ENCODE measurements around the gene PTPN4. TPM values are rescaled to one million over a fixed set of nuclear protein-coding genes. Genes with fewer than 3 reads are reported as not detected.

PTPN4 gene
- total and polyA plus RNA-seq, 9 of the 15 experiments (the other 6 are each of a cell fraction or from before 2014, with no cell fraction given): 5.0 to 32.8 (median 27.3) TPM

- TF ChIP-seq DNMT1 (IDR thresholded peaks at IDR 0.05): no peak
Observed at GRCh38 chr2:119940856-119941255, 181.1 kb downstream of the PTPN4 start (continued).

DNA sequence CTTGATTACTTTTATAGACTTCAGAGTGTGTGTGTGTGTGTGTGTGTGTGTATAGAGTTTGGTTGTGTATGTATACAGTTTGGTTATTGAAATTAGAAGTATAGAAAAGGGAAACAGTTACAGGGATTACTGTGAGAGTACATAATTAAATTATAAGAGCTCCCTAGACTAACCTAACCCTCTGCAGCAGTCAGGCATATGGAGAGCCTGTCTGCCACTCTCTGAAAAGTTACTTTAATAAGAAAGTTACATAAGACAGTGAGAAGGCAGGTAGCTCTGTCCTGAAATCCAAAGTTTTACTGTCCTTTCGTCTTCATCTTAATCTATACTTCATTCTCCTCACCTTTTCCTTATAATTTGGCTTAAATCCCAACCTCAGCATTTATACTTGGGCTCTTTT lies 181.7 kb downstream of the PTPN4 start:
- H3K79me2 ChIP-seq (ENCODE audit: control insufficient read depth, insufficient read depth, low read length): no peaks in the 10 kb centered on the region
- H3K36me3 ChIP-seq (ENCODE audit: control insufficient read depth, insufficient read depth, low read length): peaks cover 6% of the 10 kb centered on the region; the same call in 2 of the 3 replicates
- ChIA-PET CTCF (ENCODE audit: low intra/inter-chr PET ratio) (no interaction called here), POLR2A (no interaction called here)
- no peaks in the 10 kb centered on the region for H3K27me3 ChIP-seq (ENCODE audit: control insufficient read depth in 2 of 2, insufficient read depth in 2 of 2, low read length in 2 of 2)
- TF ChIP-seq CXXC5 (CRISPR knock-in tag; IDR thresholded peaks at IDR 0.05): no peak
- no peak for TF ChIP-seq ZC3H4 (CRISPR knock-in tag; IDR thresholded peaks at IDR 0.05; ENCODE audit: borderline replicate concordance)
- no peak for TF ChIP-seq ETV6 (IDR thresholded peaks at IDR 0.05; ENCODE audit: borderline replicate concordance in 1 of 2, low read depth in 2 of 2, low read length in 1 of 2)
- TF ChIP-seq ETV6 (CRISPR knock-in tag; IDR thresholded peaks at IDR 0.05; ENCODE audit: borderline replicate concordance): no peak
- no peak for TF ChIP-seq PURB (CRISPR knock-in tag; IDR thresholded peaks at IDR 0.05; ENCODE audit: low read depth)
- ATAC-seq (no peak), FAIRE-seq (no peak), DNase-seq (ENCODE audit: extremely low read depth in 1 of 4, low spot score in 3 of 4) (no peak)
- H3K9me1 ChIP-seq (ENCODE audit: control insufficient read depth, insufficient read depth, low read length): no peaks in the 10 kb centered on the region
- H3K9ac ChIP-seq (ENCODE audit: insufficient read depth in 1 of 2, low read depth in 2 of 2, low read length in 2 of 2): no peak overlapping the region
- H4K20me1 ChIP-seq (replicated peaks; ENCODE audit: control insufficient read depth, insufficient read depth, low read length): no peaks in the 10 kb centered on the region
- no peaks in the 10 kb centered on the region for H3K9me3 ChIP-seq (replicated peaks; ENCODE audit: control insufficient read depth, insufficient read depth, low read depth, low read length)
- no peak overlapping the region for H3K27ac ChIP-seq (ENCODE audit: extremely low read depth, low read depth, low read length)
- in situ Hi-C loops (cut with MboI): no loop called here
- H3K4me2 ChIP-seq (ENCODE audit: insufficient read depth, low read length): no peak overlapping the region
- intact Hi-C loops (cut with micrococcal nuclease): no loop called here
- H2AFZ ChIP-seq (ENCODE audit: low read depth, low read length): no peak overlapping the region
- H3K4me1 ChIP-seq (replicated peaks in 1 of 2; ENCODE audit: control insufficient read depth in 2 of 2, insufficient read depth in 2 of 2, low read length in 2 of 2): no peaks in the 10 kb centered on the region
- 86% methylated on average over 1 of the region's 1 CpG for WGBS (ENCODE audit: insufficient coverage, low coverage, missing lambda C conversion rate)
- no TSS peak for BruUV-seq (replicated peaks)
- H3K4me3 ChIP-seq: no peak overlapping the region

All from K562 (cell line).